Hippocampal formation (tissue), 2 donors: ENCODE data around the gene CFTR.
"Not testable (repeated sequence)": the region's sequence is repeated elsewhere in the genome, so short reads cannot be mapped to it uniquely, and the experiment has no call there.

Experiments
- DNase-seq, 2 donors: peaks; one replicate each; lab custom pipeline; 2025; lab: John Stamatoyannopoulos, UW

CFTR gene

DNA sequence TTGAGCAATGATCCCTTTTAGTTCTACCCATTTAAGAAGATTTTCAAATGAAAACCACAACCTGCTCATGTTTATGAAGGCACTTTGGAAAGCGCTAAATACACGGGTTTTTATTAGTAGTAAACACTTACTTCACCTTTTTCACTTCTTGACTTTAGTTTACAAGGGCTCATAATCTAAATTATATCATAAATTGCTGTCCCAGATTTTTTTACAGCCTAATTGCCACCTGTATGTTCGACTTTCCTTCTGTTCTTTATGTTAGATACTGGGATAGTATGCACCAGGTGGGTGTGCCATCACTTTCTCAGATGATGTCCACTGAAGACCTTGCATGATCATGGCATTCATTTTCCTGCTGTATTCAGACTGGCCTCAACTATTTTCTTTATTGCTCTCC lies 22.5 kb downstream of the CFTR start:
- DNase-seq, result no peak

DNA sequence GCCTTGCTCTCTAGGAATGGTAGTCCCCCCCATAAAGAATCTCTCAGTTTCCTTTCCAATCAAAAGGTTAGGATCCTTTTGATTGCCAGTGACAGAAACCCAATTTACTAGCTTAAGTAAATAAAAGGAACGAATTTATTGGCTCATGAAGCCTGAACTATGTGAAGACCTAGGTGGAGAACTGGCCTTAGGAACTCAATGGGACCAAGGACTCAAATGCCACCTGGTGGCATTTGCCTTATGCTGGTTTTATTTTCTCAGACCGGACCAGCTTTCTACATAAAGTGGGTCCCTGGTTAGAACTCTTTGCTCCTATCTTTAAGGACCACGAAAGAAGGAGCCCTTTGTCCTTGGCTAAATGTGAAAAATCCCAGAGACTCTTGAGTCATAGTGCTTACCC lies 25.4 kb downstream of the CFTR start:
- DNase-seq, result no peak

- DNase-seq, result no peak
Observed at GRCh38 chr7:117508676-117509075, 28.9 kb downstream of the CFTR start.

- DNase-seq, result not testable (repeated sequence)
Observed at GRCh38 chr7:117517194-117517593, 37.4 kb downstream of the CFTR start.

DNA sequence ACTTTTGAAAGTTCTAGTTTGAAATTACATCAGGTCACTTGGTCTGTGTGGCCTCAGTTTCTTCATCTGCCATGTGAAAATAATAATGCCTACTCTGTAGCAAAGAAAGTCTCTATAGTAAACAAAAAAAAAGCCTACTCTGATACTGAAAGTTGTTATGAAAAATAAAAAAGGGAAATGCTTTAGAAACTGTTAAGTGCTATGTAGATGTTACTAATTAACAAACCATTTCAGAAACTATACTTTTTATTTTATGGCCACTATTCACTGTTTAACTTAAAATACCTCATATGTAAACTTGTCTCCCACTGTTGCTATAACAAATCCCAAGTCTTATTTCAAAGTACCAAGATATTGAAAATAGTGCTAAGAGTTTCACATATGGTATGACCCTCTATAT lies 50.6 kb downstream of the CFTR start:
- no peak for DNase-seq

DNA sequence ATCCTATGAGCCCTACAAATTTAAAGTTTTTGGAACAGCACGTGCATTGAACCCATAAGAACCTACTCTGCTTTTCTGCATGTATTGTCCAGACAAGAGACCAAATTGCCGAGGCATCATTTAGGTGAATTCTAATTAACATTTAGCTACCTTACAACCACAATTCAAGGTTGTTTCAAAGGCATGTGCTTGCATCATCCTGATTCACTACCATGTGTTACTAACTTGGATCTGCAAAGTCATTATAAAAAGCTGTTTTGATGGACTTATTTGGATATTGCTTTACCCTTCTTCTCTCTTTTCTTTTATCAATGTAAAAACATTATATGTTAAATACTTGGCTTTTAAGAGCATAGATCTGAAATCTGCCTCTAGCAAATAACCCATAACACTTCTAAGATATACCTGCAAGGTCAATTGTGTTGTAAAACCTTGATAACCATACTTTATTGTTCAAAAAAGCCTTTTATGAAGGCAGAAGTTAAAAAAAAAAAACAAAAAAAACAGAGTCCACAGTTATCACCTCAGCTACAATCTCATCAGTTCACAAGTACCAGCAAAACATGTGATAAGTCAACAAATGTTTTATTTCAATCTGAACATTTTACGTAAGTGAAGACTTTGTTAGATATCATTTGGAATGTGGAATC lies 51.9 kb downstream of the CFTR start:
- no peak for DNase-seq

DNA sequence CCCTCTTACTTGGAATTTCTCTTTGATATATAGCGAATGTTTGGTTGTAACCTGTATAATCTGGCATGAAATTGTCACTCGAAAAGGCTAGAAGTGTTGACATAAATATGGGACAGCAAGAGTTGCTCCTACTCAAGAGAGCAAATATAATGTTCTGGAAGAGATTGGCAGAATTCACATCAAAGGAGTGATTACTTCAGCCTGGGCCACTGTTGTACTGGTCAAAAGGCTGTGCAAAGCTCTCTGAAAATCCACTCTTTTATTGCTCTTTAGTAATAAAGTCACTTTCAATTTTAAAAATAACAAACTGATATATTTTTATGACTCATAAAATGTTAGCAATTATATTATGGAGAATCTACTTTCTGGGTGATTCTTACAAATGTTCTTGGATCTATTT lies 58.2 kb downstream of the CFTR start:
- DNase-seq, result no peak

GRCh38 chr7:117544061-117544460 lies 64.2 kb downstream of the CFTR start:
- no peak for DNase-seq

GRCh38 chr7:117548035-117548434 lies 68.2 kb downstream of the CFTR start:
- DNase-seq, result no peak

DNA sequence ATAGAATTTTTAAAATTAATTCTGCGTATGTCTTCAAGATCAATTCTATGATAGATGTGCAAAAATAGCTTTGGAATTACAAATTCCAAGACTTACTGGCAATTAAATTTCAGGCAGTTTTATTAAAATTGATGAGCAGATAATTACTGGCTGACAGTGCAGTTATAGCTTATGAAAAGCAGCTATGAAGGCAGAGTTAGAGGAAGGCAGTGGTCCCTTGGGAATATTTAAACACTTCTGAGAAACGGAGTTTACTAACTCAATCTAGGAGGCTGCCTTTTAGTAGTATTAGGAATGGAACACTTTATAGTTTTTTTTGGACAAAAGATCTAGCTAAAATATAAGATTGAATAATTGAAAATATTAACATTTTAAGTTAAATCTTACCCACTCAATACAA lies 70.8 kb downstream of the CFTR start:
- no peak for DNase-seq

DNA sequence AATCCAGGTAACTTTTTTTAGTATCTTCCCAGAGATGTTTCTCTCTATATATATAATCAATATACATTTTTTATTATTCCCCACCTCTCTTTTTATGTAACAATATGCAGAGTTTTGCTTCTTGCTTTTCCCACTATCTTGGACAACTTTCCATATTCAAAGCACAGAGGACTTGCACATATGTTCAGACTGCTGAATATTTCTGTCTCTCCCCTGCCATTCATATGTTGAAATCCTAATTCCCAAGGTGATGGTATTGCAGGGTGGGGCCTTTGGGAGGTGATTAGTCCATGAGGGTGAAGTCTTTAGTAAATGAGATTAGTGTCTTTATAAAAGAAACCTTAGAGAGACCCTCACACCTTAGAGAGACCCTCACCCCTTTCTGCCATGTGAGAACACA lies 72.8 kb downstream of the CFTR start:
- DNase-seq, result no peak

DNA sequence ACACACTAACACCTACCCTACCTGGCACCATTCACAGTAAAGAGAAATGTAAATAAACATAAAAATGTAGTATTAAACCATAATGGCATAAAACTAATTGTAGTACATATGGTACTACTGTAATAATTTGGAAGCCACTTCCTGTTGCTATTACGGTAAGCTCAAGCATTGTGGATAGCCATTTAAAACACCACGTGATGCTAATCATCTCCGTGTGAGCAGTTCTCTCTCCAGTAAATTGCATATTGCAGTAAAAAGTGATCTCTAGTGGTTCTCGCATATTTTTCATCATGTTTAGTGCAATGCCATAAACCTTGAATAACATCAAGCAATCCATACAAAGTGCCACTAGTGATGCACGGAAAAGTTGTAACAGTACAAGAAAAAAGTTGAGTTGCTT lies 75.4 kb downstream of the CFTR start:
- no peak for DNase-seq

DNA sequence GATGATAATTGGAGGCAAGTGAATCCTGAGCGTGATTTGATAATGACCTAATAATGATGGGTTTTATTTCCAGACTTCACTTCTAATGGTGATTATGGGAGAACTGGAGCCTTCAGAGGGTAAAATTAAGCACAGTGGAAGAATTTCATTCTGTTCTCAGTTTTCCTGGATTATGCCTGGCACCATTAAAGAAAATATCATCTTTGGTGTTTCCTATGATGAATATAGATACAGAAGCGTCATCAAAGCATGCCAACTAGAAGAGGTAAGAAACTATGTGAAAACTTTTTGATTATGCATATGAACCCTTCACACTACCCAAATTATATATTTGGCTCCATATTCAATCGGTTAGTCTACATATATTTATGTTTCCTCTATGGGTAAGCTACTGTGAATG lies 79.6 kb downstream of the CFTR start:
- DNase-seq, result no peak

DNA sequence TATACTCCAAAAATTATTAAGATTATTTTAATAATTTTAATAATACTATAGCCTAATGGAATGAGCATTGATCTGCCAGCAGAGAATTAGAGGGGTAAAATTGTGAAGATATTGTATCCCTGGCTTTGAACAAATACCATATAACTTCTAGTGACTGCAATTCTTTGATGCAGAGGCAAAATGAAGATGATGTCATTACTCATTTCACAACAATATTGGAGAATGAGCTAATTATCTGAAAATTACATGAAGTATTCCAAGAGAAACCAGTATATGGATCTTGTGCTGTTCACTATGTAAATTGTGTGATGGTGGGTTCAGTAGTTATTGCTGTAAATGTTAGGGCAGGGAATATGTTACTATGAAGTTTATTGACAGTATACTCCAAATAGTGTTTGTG lies 80.2 kb downstream of the CFTR start:
- DNase-seq, result no peak

DNA sequence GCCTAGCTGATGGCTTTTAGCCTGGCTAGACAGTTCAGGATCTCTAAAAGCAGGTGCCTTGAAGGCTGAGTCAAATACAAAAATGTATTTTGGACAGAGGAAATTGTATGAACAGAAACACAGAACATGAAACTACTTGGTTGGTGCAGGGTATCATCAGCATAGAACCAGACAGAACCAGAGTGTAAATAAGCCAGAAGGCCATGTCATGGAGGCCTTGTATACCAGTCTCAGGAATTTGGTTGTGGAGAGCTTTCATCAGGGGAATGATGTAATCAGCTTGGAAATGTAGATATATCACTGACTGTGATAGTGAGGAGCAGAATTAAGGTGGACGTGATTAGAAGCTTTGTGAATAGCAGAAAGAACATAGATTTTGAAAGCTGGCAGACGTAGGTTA lies 82.9 kb downstream of the CFTR start:
- DNase-seq, result no peak

DNA sequence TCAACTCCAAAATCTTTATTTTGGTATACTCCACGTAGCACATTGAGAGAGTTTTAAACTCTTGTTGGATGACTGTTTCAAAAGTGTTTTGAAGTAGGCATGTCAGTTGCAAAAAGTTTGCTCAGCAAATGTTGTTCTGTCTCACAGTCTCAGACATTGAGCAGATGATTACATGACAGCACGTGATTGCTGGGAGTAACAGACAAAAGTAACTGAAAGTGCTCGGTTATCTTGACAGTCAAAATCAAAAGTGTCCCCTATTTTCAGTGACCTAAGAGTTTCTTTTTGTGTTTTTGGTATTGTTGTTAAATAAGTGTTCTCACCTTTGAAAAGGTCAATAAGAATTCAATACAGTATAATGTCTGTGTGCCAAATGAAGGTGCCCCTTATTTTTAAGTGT lies 84.3 kb downstream of the CFTR start:
- DNase-seq, result no peak

DNA sequence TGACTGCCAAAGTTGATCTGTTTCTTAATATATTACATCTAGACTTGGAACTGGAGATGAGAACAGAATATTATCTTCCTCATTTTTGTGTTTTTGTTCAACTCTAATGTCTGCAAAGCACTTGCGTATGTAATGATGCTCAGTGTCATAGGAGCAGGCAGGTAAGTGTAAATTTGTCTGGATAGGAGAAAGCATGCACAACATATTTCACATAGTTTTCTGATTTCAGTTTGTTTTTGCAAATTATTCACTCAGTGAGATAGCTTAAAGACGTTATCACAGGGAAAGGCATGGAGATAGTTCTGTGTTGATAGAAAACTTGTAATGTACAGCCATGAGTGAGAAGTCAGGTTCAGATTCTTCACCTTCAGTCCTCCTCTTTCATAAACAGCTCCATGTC lies 84.8 kb downstream of the CFTR start:
- no peak for DNase-seq

GRCh38 chr7:117565226-117565625 lies 85.4 kb downstream of the CFTR start:
- no peak for DNase-seq

DNA sequence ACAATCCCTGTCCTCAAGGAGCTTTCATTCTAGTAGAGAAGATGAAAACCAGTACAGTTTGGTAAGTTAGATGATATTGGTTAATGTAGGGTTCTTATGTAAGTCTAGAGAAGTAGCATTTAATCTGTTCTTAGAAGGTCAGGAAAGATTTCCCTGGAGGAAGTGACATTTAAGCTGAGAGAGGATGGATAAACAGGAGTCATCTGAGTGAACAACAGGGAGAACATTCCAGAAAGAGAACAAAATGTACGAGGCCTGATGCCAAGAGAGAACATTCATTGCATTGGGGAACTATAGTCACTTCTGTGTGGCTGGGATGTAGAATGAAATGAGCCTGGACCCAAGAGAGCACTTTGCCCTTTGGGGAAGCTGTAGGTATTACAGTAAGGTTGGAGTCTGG lies 88.0 kb downstream of the CFTR start:
- DNase-seq, result no peak

GRCh38 chr7:117572856-117573620 lies 93.2 kb downstream of the CFTR start:
- DNase-seq, result no peak

GRCh38 chr7:117581424-117581823 lies 101.6 kb downstream of the CFTR start:
- DNase-seq, result no peak

- no peak for DNase-seq
Observed at GRCh38 chr7:117582219-117582704, 102.4 kb downstream of the CFTR start.

- no peak for DNase-seq
Observed at GRCh38 chr7:117587931-117588330, 108.1 kb downstream of the CFTR start.

DNA sequence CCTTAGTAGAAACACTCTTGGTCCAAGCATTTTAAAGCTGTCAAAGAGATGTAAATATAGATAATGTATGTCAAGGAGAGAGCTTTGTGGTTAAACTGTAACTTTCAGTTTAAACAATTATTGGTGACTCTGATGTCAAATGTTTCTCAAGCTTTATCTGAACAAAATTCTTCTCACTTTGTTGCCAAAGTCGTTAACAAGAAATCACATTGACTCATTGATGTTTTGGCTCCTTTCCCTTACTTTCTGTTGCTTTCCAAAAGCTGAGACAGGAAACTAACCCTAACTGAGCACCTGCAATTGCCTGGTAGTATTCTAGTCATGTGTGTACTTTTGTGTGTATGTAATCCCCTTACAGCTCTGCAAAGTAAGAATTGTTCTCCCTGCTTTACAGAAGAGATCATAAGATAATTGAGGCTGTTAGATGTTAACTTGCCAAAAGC lies 108.5 kb downstream of the CFTR start:
- no peak for DNase-seq
